ENCODE data around the gene ZSCAN4. TPM values are rescaled to one million over a fixed set of nuclear protein-coding genes. Genes with fewer than 3 reads are reported as not detected.
A peak's percentile ranks its signal among the peaks of the same experiment; 100 is the strongest.

ZSCAN4 gene
- polyA plus RNA-seq, 1 of the 3 experiments (the other 2 are of a cell fraction), result not detected

DNA sequence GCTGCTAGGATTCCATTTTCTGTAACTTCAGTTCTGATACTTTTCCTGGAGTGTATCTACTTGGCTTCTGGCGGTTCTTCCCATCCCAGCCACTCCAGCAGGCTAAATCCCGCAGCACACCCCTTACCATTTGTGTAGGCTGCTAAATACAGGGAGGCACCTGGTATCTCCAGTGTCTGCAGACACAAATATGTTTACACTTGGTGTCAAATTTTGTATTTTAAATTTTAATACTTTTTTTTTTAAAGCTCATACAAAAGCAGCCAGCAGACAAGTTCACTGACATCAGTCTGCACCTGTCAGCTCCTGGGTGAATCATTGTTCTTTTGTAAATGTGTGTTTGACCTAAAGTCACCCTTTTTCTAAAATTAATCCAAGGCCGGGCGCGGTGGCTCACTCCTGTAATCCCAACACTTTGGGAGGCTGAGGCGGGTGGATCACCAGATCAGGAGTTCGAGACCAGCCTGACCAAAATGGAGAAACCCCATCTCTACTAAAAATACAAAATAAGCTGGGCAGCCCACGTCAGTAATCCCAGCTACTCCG is 3.4 kb upstream of the ZSCAN4 start:
- no peaks in the 10 kb centered on the region for H3K9me3 ChIP-seq
- WGBS (ENCODE audit: low lambda C conversion rate), result 78% methylated on average over 9 of the region's 9 CpGs
- no peaks in the 10 kb centered on the region for H3K36me3 ChIP-seq (replicated peaks in 1 of 2; ENCODE audit: control insufficient read depth in 1 of 2, insufficient read depth in 2 of 2, low read length in 1 of 2)
- H3K9me2 ChIP-seq, result no peaks in the 10 kb centered on the region
- H4K20me1 ChIP-seq (ENCODE audit: insufficient read depth), result no peaks in the 10 kb centered on the region
- no peak overlapping the region for H3K9ac ChIP-seq
- peaks cover 0 to 6% of the 10 kb centered on the region in 2 experiments; a peak in 1 of 4 replicates for H3K4me1 ChIP-seq (ENCODE audit: control insufficient read depth in 1 of 2, insufficient read depth in 2 of 2, low read depth in 1 of 2, low read length in 1 of 2)
- no peaks in the 10 kb centered on the region for H3K79me2 ChIP-seq (ENCODE audit: insufficient read depth)
- H2AFZ ChIP-seq (ENCODE audit: low read depth), result no peak overlapping the region
- ChIA-PET POLR2A (interaction anchor here (1.1 to 1.5 kb wide), 2 partner anchors 17 to 65 kb away, joined by 3 to 5 read pairs; partner anchors contain the start of gene ZNF551), CTCF (interaction anchor here (1.2 kb wide), 1 partner anchor 14 kb away, joined by 3 read pairs; no protein-coding TSS in a partner anchor)
- TF ChIP-seq JUND (IDR thresholded peaks at IDR 0.05), result no peak
- TF ChIP-seq SMC3 (IDR thresholded peaks at IDR 0.05; ENCODE audit: low read depth, low read length), result no peak
- TF ChIP-seq RCOR1 (IDR thresholded peaks at IDR 0.05; ENCODE audit: low read length), result no peak
- no peak for TF ChIP-seq NRF1 (IDR thresholded peaks at IDR 0.05; ENCODE audit: low read depth, low read length)
- no peak for TF ChIP-seq RAD21 (IDR thresholded peaks at IDR 0.05; ENCODE audit: low read length)
- TF ChIP-seq ELF1 (IDR thresholded peaks at IDR 0.05), result no peak
- no peak for TF ChIP-seq GABPA (IDR thresholded peaks at IDR 0.05; ENCODE audit: low read depth)
- TF ChIP-seq, protein P1, sequence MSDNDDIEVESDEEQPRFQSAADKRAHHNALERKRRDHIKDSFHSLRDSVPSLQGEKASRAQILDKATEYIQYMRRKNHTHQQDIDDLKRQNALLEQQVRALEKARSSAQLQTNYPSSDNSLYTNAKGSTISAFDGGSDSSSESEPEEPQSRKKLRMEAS (IDR thresholded peaks at IDR 0.05; ENCODE audit: low read depth), result no peak
- TF ChIP-seq NFIC (IDR thresholded peaks at IDR 0.05; ENCODE audit: borderline replicate concordance), result no peak
- TF ChIP-seq, protein P2, sequence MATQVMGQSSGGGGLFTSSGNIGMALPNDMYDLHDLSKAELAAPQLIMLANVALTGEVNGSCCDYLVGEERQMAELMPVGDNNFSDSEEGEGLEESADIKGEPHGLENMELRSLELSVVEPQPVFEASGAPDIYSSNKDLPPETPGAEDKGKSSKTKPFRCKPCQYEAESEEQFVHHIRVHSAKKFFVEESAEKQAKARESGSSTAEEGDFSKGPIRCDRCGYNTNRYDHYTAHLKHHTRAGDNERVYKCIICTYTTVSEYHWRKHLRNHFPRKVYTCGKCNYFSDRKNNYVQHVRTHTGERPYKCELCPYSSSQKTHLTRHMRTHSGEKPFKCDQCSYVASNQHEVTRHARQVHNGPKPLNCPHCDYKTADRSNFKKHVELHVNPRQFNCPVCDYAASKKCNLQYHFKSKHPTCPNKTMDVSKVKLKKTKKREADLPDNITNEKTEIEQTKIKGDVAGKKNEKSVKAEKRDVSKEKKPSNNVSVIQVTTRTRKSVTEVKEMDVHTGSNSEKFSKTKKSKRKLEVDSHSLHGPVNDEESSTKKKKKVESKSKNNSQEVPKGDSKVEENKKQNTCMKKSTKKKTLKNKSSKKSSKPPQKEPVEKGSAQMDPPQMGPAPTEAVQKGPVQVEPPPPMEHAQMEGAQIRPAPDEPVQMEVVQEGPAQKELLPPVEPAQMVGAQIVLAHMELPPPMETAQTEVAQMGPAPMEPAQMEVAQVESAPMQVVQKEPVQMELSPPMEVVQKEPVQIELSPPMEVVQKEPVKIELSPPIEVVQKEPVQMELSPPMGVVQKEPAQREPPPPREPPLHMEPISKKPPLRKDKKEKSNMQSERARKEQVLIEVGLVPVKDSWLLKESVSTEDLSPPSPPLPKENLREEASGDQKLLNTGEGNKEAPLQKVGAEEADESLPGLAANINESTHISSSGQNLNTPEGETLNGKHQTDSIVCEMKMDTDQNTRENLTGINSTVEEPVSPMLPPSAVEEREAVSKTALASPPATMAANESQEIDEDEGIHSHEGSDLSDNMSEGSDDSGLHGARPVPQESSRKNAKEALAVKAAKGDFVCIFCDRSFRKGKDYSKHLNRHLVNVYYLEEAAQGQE (IDR thresholded peaks at IDR 0.05; ENCODE audit: low read depth, low read length), result no peak
- TF ChIP-seq FOSL2 (IDR thresholded peaks at IDR 0.05; ENCODE audit: borderline replicate concordance, low read depth), result no peak
- TF ChIP-seq, protein P3, sequence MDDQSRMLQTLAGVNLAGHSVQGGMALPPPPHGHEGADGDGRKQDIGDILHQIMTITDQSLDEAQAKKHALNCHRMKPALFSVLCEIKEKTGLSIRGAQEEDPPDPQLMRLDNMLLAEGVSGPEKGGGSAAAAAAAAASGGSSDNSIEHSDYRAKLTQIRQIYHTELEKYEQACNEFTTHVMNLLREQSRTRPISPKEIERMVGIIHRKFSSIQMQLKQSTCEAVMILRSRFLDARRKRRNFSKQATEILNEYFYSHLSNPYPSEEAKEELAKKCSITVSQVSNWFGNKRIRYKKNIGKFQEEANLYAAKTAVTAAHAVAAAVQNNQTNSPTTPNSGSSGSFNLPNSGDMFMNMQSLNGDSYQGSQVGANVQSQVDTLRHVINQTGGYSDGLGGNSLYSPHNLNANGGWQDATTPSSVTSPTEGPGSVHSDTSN (IDR thresholded peaks at IDR 0.05), result no peak
- no peak for TF ChIP-seq MEF2A (IDR thresholded peaks at IDR 0.05; ENCODE audit: borderline replicate concordance, low read depth)
- TF ChIP-seq MXI1 (IDR thresholded peaks at IDR 0.05; ENCODE audit: low read depth, low read length), result no peak
- TF ChIP-seq, protein P4, sequence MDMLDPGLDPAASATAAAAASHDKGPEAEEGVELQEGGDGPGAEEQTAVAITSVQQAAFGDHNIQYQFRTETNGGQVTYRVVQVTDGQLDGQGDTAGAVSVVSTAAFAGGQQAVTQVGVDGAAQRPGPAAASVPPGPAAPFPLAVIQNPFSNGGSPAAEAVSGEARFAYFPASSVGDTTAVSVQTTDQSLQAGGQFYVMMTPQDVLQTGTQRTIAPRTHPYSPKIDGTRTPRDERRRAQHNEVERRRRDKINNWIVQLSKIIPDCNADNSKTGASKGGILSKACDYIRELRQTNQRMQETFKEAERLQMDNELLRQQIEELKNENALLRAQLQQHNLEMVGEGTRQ (IDR thresholded peaks at IDR 0.05; ENCODE audit: borderline replicate concordance, low read depth, low read length), result no peak
- no peak for TF ChIP-seq GATA2 (CRISPR knock-in tag; IDR thresholded peaks at IDR 0.05)
- no peak overlapping the region for H3K4me3 ChIP-seq (ENCODE audit: low read depth in 2 of 2, low read length in 1 of 2)
- H3F3A ChIP-seq (replicated peaks; ENCODE audit: insufficient read depth), result no peaks in the 10 kb centered on the region
- no peak overlapping the region for H3K27ac ChIP-seq (ENCODE audit: low read depth in 2 of 2, low read length in 1 of 2)
- no peak for DNase-seq
- no peaks in the 10 kb centered on the region for H3K27me3 ChIP-seq (ENCODE audit: insufficient read depth)
- H3K4me2 ChIP-seq, result peak overlapping the region; percentile 83; the same call in 1 of the 2 replicates

Data from SK-N-SH (cell line).